Head of caudate nucleus (tissue), 42 donors: Measurements from ENCODE around the gene ATP12A.

Source experiments
- DNase-seq, 42 donors: peaks; one replicate each; pipeline versions ENCODE4 v3.0.0 to v3.0.0-alpha.2; 2020 to 2021; ENCODE audit warnings: mixed read lengths in 7 of 42
- intact Hi-C: fragments of 100-400 bp; cut with DNase I; formaldehyde crosslinking; loops from one replicate; pipeline ENCODE4 v1.15.0; 2022

Gene ATP12A

GRCh38 chr13:24683838-24684599 lies 3.8 kb downstream of the ATP12A start:
- intact Hi-C loops: no loop called here
- peak; percentile 29 to 87 (median 68) for DNase-seq

GRCh38 chr13:24684600-24684998 lies 4.4 kb downstream of the ATP12A start:
- DNase-seq: peak in 10 of 42 donors; percentile 5 to 45 (median 17)
- intact Hi-C loops: no loop called here

- intact Hi-C loops: no loop called here
- DNase-seq: no peak
Measured at GRCh38 chr13:24685314-24685713, 5.1 kb downstream of the ATP12A start.

DNA sequence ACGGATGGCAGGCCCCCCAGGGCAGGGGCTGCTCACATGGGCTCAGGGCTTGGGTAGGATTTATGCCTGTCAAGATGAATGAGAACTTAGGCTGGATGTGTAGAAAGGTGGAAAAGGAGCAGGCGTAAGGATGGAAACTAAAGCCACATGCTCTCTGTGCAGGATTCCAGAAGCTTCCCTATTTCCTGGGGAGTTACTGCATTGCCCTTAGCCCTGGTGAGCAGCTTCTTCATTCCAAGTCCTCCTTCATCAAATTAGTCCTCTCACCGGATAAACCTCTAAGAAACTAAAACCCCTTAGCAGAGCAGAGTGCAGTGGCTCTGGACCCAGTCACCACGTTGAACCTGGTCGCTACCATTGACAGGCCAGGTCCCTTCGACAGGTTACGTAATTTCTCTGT lies 7.4 kb downstream of the ATP12A start:
- intact Hi-C loops: no loop called here
- DNase-seq: no peak

DNA sequence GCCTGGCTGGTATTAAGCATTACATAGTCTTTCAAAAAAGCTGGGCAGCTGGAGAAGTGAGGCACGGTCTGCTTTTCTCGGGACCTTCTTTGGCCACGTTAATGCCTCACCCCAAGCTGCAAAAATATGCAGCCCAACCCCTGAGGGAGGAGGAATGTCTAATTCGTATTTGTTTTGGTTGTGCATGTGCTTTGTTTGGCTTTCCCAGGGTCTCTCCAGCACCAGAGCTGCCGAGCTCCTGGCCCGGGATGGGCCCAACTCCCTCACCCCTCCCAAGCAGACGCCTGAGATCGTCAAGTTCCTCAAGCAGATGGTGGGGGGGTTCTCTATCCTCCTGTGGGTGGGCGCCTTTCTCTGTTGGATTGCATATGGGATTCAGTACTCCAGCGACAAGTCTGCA lies 7.9 kb downstream of the ATP12A start:
- DNase-seq: no peak
- intact Hi-C loops: no loop called here

DNA sequence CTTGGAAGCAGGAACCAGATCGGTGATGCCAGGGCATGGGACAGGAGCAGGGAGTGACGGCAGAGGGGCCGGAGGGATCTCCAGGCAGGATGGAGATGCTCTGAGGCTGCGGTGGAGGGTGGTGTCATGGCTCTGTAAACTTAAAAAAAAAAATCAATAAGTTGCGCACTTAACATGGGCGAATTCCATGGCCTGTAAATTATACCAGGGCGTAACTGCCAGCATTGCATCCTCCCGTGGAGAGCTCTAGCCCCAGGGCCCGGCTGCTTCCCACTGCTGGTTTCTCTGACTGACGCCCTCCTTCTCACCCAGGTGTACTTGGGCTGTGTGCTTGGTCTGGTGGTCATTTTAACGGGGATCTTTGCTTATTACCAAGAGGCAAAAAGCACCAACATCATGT lies 8.7 kb downstream of the ATP12A start:
- intact Hi-C loops: no loop called here

GRCh38 chr13:24691381-24691780 lies 11.2 kb downstream of the ATP12A start:
- DNase-seq: no peak
- intact Hi-C loops: no loop called here

More for the DNA sequence above, 8.7 kb downstream of the ATP12A start:
- DNase-seq: no peak

GRCh38 chr13:24692561-24692960 lies 12.4 kb downstream of the ATP12A start:
- no peak for DNase-seq
- intact Hi-C loops: no loop called here

DNA sequence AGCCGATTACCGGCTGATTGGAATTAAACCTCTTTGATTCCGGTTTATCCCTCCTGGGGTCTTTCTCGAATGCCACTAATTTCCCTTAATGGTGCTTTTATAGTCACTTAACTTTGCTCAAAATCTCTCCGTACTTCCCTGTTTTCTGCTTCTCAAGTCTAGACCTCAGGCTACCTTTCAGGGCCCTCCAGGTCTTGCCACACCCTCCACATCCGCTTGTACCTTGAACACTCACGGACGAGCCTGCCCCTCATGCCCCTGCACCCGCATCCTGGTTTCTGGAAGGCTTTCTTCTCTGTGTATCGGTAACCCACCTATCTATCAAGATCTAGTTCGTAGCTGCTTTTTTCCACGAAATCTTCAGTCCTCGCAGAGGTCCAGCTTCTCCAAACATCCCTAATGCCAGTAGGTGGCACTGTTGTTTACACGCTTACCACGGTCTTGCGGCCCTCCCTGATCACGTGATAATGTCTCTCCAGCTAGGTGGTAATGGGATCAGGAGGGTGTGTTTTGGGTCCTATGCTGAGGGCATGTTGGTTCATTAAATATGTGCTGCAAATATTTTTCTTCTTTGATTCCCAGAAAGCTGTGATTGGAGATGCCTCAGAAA lies 13.8 kb downstream of the ATP12A start:
- DNase-seq: peak in 25 of 42 donors; percentile 7 to 72 (median 40)
- intact Hi-C loops: no loop called here

- no peak for DNase-seq
- intact Hi-C loops: no loop called here
Measured at GRCh38 chr13:24694907-24695306, 14.7 kb downstream of the ATP12A start.

GRCh38 chr13:24698686-24699085 lies 18.5 kb downstream of the ATP12A start:
- DNase-seq: no peak
- intact Hi-C loops: no loop called here

- DNase-seq: no peak
- intact Hi-C loops: no loop called here
Measured at GRCh38 chr13:24699541-24699940, 19.3 kb downstream of the ATP12A start.

DNA sequence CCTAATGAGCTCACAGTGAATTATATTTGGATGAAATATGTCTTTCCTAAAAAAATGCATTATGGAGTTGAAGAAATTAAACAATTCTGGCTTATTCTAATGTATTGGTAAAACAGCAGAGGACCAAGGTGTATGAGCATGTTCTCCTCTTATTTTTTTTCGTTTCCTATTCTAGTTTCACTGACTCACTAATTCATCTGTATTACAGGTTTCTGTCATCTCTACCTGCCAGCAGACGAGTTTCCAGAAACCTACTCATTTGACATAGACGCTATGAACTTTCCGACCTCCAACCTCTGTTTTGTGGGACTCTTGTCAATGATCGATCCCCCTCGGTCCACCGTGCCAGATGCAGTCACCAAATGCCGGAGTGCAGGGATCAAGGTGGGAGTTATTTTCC lies 20.3 kb downstream of the ATP12A start:
- intact Hi-C loops: no loop called here
- no peak for DNase-seq

- intact Hi-C loops: no loop called here
- no peak for DNase-seq
Measured at GRCh38 chr13:24706886-24707585, 26.8 kb downstream of the ATP12A start.

DNA sequence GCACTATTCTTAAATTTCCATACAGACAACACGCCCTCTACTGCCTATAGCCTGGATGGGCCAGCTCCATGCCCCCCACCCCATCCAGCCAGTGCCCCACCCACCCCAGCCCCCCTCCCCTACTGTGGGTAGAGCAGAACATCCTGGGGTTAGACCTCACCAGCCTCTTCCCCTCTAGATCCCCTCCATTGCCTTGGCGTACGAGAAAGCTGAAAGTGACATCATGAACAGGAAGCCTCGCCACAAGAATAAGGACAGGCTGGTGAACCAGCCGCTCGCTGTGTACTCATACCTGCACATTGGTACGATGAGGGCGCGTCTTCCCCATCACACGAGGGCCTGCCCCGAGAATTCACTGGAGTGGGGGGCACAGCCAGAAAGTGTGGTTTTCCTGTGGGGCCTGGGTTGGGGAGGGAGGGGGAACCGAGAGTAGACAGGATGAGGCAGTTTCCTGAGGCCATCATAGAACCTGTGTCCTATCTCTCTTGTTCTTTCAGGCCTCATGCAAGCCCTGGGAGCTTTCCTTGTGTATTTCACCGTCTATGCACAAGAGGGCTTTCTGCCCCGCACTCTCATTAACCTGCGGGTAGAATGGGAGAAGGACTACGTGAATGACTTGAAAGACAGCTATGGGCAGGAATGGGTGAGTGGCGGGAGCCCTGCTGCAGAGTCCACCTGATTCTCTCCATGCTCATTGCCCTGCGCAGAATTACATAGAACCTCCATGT lies 29.1 kb downstream of the ATP12A start:
- intact Hi-C loops: no loop called here
- no peak for DNase-seq

GRCh38 chr13:24713022-24713421 lies 32.8 kb downstream of the ATP12A start:
- intact Hi-C loops: no loop called here
- peak in 1 of 42 donors; percentile 8 for DNase-seq

GRCh38 chr13:24716011-24716410 lies 35.8 kb downstream of the ATP12A start:
- intact Hi-C loops: no loop called here
- no peak for DNase-seq

GRCh38 chr13:24716446-24716845 lies 36.2 kb downstream of the ATP12A start:
- intact Hi-C loops: no loop called here
- peak in 1 of 42 donors; percentile 16 for DNase-seq

GRCh38 chr13:24717217-24717616 lies 37.0 kb downstream of the ATP12A start:
- intact Hi-C loops: no loop called here
- no peak for DNase-seq
